Caco-2 (cell line): Measurements from ENCODE around the gene HOMER3. TPM values are rescaled to one million over a fixed set of nuclear protein-coding genes. Genes with fewer than 3 reads are reported as not detected.

Experiments used
- BruUV-seq: library from RNA; stranded (reverse); fragments of 400-500 nt; replicated peaks from 2 replicates; lab custom pipeline; 2021; lab: Mats Ljungman, UMichigan
- CTCF ChIA-PET: fragments of 300-600 bp; sonication (Branson Sonifier 250); formaldehyde crosslinking; loops from one replicate; lab custom pipeline; 2022; ENCODE audit warnings: antibody characterized with exemption; lab: Charles Lee
- POLR2A ChIA-PET: fragments of 300-600 bp; sonication (Branson Sonifier 250); formaldehyde crosslinking; loops from one replicate; lab custom pipeline; 2022; ENCODE audit warnings: antibody characterized with exemption; lab: Charles Lee
- DNase-seq, 2 experiments: peaks; one replicate each; pipeline versions ENCODE4 v3.0.0 to v3.0.0-alpha.2; 2020 to 2022
- H3K27me3 ChIP-seq: replicated peaks from 2 replicates; pipeline ENCODE4 v1.6.0; 2011; ENCODE audit warnings: low read length; ENCODE audit not compliant: control insufficient read depth, insufficient read depth
- H3K36me3 ChIP-seq: 2 replicates; pipeline ENCODE4 v1.5.1; 2011; ENCODE audit warnings: low read length; ENCODE audit not compliant: control insufficient read depth, insufficient read depth
- H3K4me1 ChIP-seq: fragments of 250-450 bp; sonication (Bioruptor Pico); 2 replicates; pipeline ENCODE4 v1.5.1; 2020; ENCODE audit warnings: mild to moderate bottlenecking
- H3K4me3 ChIP-seq: 2 replicates; pipeline ENCODE4 v1.5.1; 2011; ENCODE audit warnings: low read depth, mild to moderate bottlenecking, control low read depth, low read length
- H3K9me3 ChIP-seq: fragments of 250-450 bp; sonication (Bioruptor Pico); 2 replicates; pipeline ENCODE4 v1.5.1; 2020; ENCODE audit warnings: mild to moderate bottlenecking, moderate library complexity
- H3K27ac Mint-ChIP-seq: one replicate; pipeline ENCODE4 v1.8.0; 2022; ENCODE audit warnings: mixed read lengths; ENCODE audit not compliant: unreplicated experiment
- H3K27me3 Mint-ChIP-seq: one replicate; pipeline ENCODE4 v1.8.0; 2022; ENCODE audit warnings: mixed read lengths; ENCODE audit not compliant: insufficient read depth, unreplicated experiment
- H3K36me3 Mint-ChIP-seq: one replicate; pipeline ENCODE4 v1.8.0; 2022; ENCODE audit warnings: mild to moderate bottlenecking, mixed read lengths; ENCODE audit not compliant: insufficient read depth, unreplicated experiment
- H3K4me1 Mint-ChIP-seq: one replicate; pipeline ENCODE4 v1.8.0; 2022; ENCODE audit warnings: low read depth, mixed read lengths; ENCODE audit not compliant: unreplicated experiment
- H3K4me3 Mint-ChIP-seq: one replicate; pipeline ENCODE4 v1.8.0; 2022; ENCODE audit warnings: mild to moderate bottlenecking, moderate library complexity, mixed read lengths; ENCODE audit not compliant: unreplicated experiment
- H3K9me3 Mint-ChIP-seq: one replicate; pipeline ENCODE4 v1.8.0; 2022; ENCODE audit warnings: mixed read lengths; ENCODE audit not compliant: unreplicated experiment
- CTCF ChIP-seq, 2 experiments: fragments of 200-600 bp in 1 of 2; IDR thresholded peaks; 1 replicate in 1 of 2; 2 replicates in 1 of 2; pipeline versions ENCODE4 v1.5.1 to v1.8.0; 2011 to 2022; ENCODE audit warnings: antibody characterized with exemption in 1 of 2, control low read depth in 1 of 2, inconsistent platforms in 1 of 2, low read depth in 1 of 2, low read length in 1 of 2, mild to moderate bottlenecking in 1 of 2, moderate library complexity in 1 of 2; ENCODE audit not compliant: insufficient read depth in 1 of 2, severe bottlenecking in 1 of 2, unreplicated experiment in 1 of 2
- intact Hi-C: fragments of 100-400 bp; cut with micrococcal nuclease; formaldehyde crosslinking; loops from one replicate; pipeline ENCODE4 v1.10.0; 2022; ENCODE audit not compliant: unreplicated experiment
- total RNA-seq: library from RNA; stranded (reverse); gene quantifications from 2 replicates; pipeline ENCODE4 v1.2.3, GENCODE V29; 2022

Gene HOMER3
- total RNA-seq, 1 experiment from 2014 or later, result 19.0 TPM

- H3K36me3 ChIP-seq, result no peaks in the 10 kb centered on the region
- no peak for DNase-seq
- Mint-ChIP-seq H3K27me3 (no peaks in the 10 kb centered on the region), H3K36me3 (peaks cover 50% of the 10 kb centered on the region), H3K27ac (no peak overlapping the region), H3K4me1 (no peaks in the 10 kb centered on the region), H3K9me3 (no peaks in the 10 kb centered on the region), H3K4me3 (no peak overlapping the region)
- BruUV-seq, result no TSS peak
- ChIA-PET CTCF (no interaction called here), POLR2A (no interaction called here)
- no peak overlapping the region for H3K4me3 ChIP-seq
- TF ChIP-seq CTCF (IDR thresholded peaks at IDR 0.05; ENCODE audit: insufficient read depth in 1 of 2, low read depth in 1 of 2, low read length in 1 of 2, severe bottlenecking in 1 of 2, unreplicated experiment in 1 of 2), result no peak
- no peaks in the 10 kb centered on the region for H3K27me3 ChIP-seq
- H3K9me3 ChIP-seq, result no peaks in the 10 kb centered on the region
- intact Hi-C loops, result no loop called here
- H3K4me1 ChIP-seq, result no peaks in the 10 kb centered on the region
Measured at GRCh38 chr19:18910801-18911436, 30.1 kb downstream of the HOMER3 start.

GRCh38 chr19:18910010-18910409 is 31.0 kb downstream of the HOMER3 start:
- no peak for DNase-seq
- H3K27ac Mint-ChIP-seq, result no peak overlapping the region
- intact Hi-C loops, result no loop called here
- peaks cover 49% of the 10 kb centered on the region for H3K36me3 Mint-ChIP-seq
- no peaks in the 10 kb centered on the region for H3K36me3 ChIP-seq
- H3K4me3 ChIP-seq, result no peak overlapping the region
- H3K9me3 Mint-ChIP-seq, result no peaks in the 10 kb centered on the region
- no peaks in the 10 kb centered on the region for H3K4me1 Mint-ChIP-seq
- no peak overlapping the region for H3K4me3 Mint-ChIP-seq
- no TSS peak for BruUV-seq
- no peaks in the 10 kb centered on the region for H3K9me3 ChIP-seq
- H3K27me3 Mint-ChIP-seq, result no peaks in the 10 kb centered on the region
- POLR2A ChIA-PET, result no interaction called here
- CTCF ChIA-PET, result no interaction called here
- H3K27me3 ChIP-seq, result no peaks in the 10 kb centered on the region
- no peak for TF ChIP-seq CTCF (IDR thresholded peaks at IDR 0.05; ENCODE audit: insufficient read depth in 1 of 2, low read depth in 1 of 2, low read length in 1 of 2, severe bottlenecking in 1 of 2, unreplicated experiment in 1 of 2)
- no peaks in the 10 kb centered on the region for H3K4me1 ChIP-seq

GRCh38 chr19:18908917-18909619 is 31.9 kb downstream of the HOMER3 start:
- Histone ChIP-seq H3K36me3 (no peaks in the 10 kb centered on the region), H3K9me3 (no peaks in the 10 kb centered on the region), H3K4me1 (no peaks in the 10 kb centered on the region), H3K4me3 (no peak overlapping the region), H3K27me3 (no peaks in the 10 kb centered on the region)
- intact Hi-C loops, result no loop called here
- no peak overlapping the region for H3K27ac Mint-ChIP-seq
- POLR2A ChIA-PET, result no interaction called here
- no peaks in the 10 kb centered on the region for H3K4me1 Mint-ChIP-seq
- CTCF ChIA-PET, result no interaction called here
- H3K27me3 Mint-ChIP-seq, result no peaks in the 10 kb centered on the region
- H3K36me3 Mint-ChIP-seq, result peaks cover 42% of the 10 kb centered on the region
- DNase-seq, result no peak
- no TSS peak for BruUV-seq
- TF ChIP-seq CTCF (IDR thresholded peaks at IDR 0.05; ENCODE audit: insufficient read depth in 1 of 2, low read depth in 1 of 2, low read length in 1 of 2, severe bottlenecking in 1 of 2, unreplicated experiment in 1 of 2), result no peak
- no peaks in the 10 kb centered on the region for H3K9me3 Mint-ChIP-seq
- no peak overlapping the region for H3K4me3 Mint-ChIP-seq
